B cell (primary cell): Measurements from ENCODE around the gene EDARADD. TPM values are rescaled to one million over a fixed set of nuclear protein-coding genes. Genes with fewer than 3 reads are reported as not detected.
"Not testable (repeated sequence)": the region's sequence is repeated elsewhere in the genome, so short reads cannot be mapped to it uniquely, and the experiment has no call there.

Experiments
- ATAC-seq: fragments of 200-7000 bp; cut with Tn5 transposase; one replicate; pipeline ENCODE4 v1.10.0; 2021; ENCODE audit warnings: low read depth, mild to moderate bottlenecking, moderate number of reproducible peaks, moderate library complexity
- CTCF ChIA-PET: fragments of 350-600 bp; sonication (Branson Sonifier 250); formaldehyde crosslinking; loops from one replicate; lab custom pipeline; 2021; ENCODE audit warnings: antibody characterized with exemption, inconsistent platforms; lab: Charles Lee
- POLR2A ChIA-PET: fragments of 350-600 bp; sonication (Branson Sonifier 250); formaldehyde crosslinking; loops from one replicate; lab custom pipeline; 2021; ENCODE audit warnings: antibody characterized with exemption; lab: Charles Lee
- DNase-seq: peaks from one replicate; pipeline ENCODE4 v3.0.0; 2013
- H2AFZ ChIP-seq: 2 replicates; pipeline ENCODE4 v1.6.1; 2012; ENCODE audit warnings: mild to moderate bottlenecking, low read depth, low read length; ENCODE audit not compliant: insufficient read depth, poor library complexity, severe bottlenecking
- H3K27ac ChIP-seq, 2 donors: 1 replicate in 1 of 2; 2 replicates in 1 of 2; pipeline ENCODE4 v1.5.1; 2012 to 2013; ENCODE audit warnings: low read length in 2 of 2, mild to moderate bottlenecking in 2 of 2, moderate library complexity in 1 of 2
- H3K27me3 ChIP-seq, 4 experiments: fragments of 200-600 bp in 1 of 4; sonication (generic) in 1 of 4; replicated peaks in 1 of 4; 1 replicate in 2 of 4; 2 replicates in 2 of 4; pipeline versions ENCODE4 v1.6.1 to v1.7.0; 2013 to 2016; ENCODE audit warnings: low read length in 3 of 4, mild to moderate bottlenecking in 2 of 4, mixed read lengths in 1 of 4, moderate library complexity in 1 of 4; ENCODE audit not compliant: insufficient read depth in 4 of 4, control insufficient read depth in 3 of 4; ENCODE audit errors: control extremely low read depth in 1 of 4
- H3K36me3 ChIP-seq, 2 experiments: replicated peaks in 1 of 2; 1 replicate in 1 of 2; 2 replicates in 1 of 2; pipeline versions ENCODE4 v1.6.1 to v1.7.1; 2013; ENCODE audit warnings: low read length in 1 of 2; ENCODE audit not compliant: insufficient read depth in 2 of 2, control insufficient read depth in 1 of 2; ENCODE audit errors: control extremely low read depth in 1 of 2, extremely low read depth in 1 of 2
- H3K4me1 ChIP-seq, 2 donors: fragments of 200-600 bp in 1 of 2; sonication (generic) in 1 of 2; 1 replicate in 1 of 2; 2 replicates in 1 of 2; pipeline versions ENCODE4 v1.5.1 to v1.6.1; 2013 to 2017; ENCODE audit warnings: low read length in 2 of 2; ENCODE audit not compliant: control insufficient read depth in 2 of 2, insufficient read depth in 2 of 2
- H3K4me2 ChIP-seq: replicated peaks from 2 replicates; pipeline ENCODE3; 2012; ENCODE audit warnings: mild to moderate bottlenecking, low read depth, low read length; ENCODE audit not compliant: poor library complexity, severe bottlenecking
- H3K4me3 ChIP-seq, 5 experiments: fragments of 200-600 bp in 1 of 5; sonication (generic) in 1 of 5; 1 replicate in 3 of 5; 2 replicates in 2 of 5; pipeline versions ENCODE4 v1.5.1 to v1.7.0; 2011 to 2016; ENCODE audit warnings: low read length in 4 of 5, mild to moderate bottlenecking in 4 of 5, low read depth in 2 of 5, control low read depth in 1 of 5, moderate library complexity in 1 of 5; ENCODE audit not compliant: insufficient read depth in 1 of 5; ENCODE audit errors: control extremely low read depth in 1 of 5, extremely low read depth in 1 of 5
- H3K79me2 ChIP-seq: fragments of 200-600 bp; sonication (generic); one replicate; pipeline ENCODE4 v1.6.0; 2016; ENCODE audit warnings: low read length; ENCODE audit not compliant: control insufficient read depth, insufficient read depth
- H3K9ac ChIP-seq: fragments of 200-600 bp; sonication (generic); 2 replicates; pipeline ENCODE4 v1.6.1; 2017; ENCODE audit warnings: mild to moderate bottlenecking, low read length, moderate library complexity
- H3K9me3 ChIP-seq, 3 donors: one replicate each; pipeline versions ENCODE4 v1.6.1 to v1.7.1; 2013; ENCODE audit warnings: low read length in 2 of 3; ENCODE audit not compliant: control insufficient read depth in 2 of 3, insufficient read depth in 1 of 3; ENCODE audit errors: control extremely low read depth in 1 of 3
- H4K20me1 ChIP-seq: 2 replicates; pipeline ENCODE4 v1.6.0; 2012; ENCODE audit warnings: mild to moderate bottlenecking, low read length; ENCODE audit not compliant: insufficient read depth, control insufficient read depth, poor library complexity, severe bottlenecking
- H3K27ac Mint-ChIP-seq: one replicate; pipeline ENCODE4 v1.8.0; 2021; ENCODE audit warnings: mixed read lengths
- H3K27me3 Mint-ChIP-seq: one replicate; pipeline ENCODE4 v1.8.0; 2021; ENCODE audit warnings: mixed read lengths
- H3K4me1 Mint-ChIP-seq: one replicate; pipeline ENCODE4 v1.8.0; 2021; ENCODE audit warnings: mixed read lengths
- H3K4me3 Mint-ChIP-seq: one replicate; pipeline ENCODE4 v1.8.0; 2021; ENCODE audit warnings: mixed read lengths
- H3K9me3 Mint-ChIP-seq: one replicate; pipeline ENCODE4 v1.8.0; 2022; ENCODE audit warnings: mixed read lengths; ENCODE audit not compliant: insufficient read depth
- EZH2 ChIP-seq: IDR thresholded peaks from 2 replicates; pipeline ENCODE4 v1.6.1; 2012; ENCODE audit warnings: borderline replicate concordance, low read depth, mild to moderate bottlenecking, moderate library complexity, low read length; ENCODE audit not compliant: insufficient read depth, poor library complexity, severe bottlenecking
- WGBS: methylation state at CpG from one replicate; pipeline ENCODE4 v1.1.5; 2013; ENCODE audit warnings: missing lambda C conversion rate; ENCODE audit not compliant: insufficient coverage; 5-methylcytosine and 5-hydroxymethylcytosine counted together
- intact Hi-C: fragments of 100-400 bp; cut with micrococcal nuclease; formaldehyde crosslinking; loops from one replicate; pipeline ENCODE4 v1.10.0; 2022
- polyA plus RNA-seq: library from polyadenylated mRNA; depleted of rRNA; stranded (reverse); fragments of >200 nt; gene quantifications from 2 replicates; pipeline ENCODE4 v1.2.3, GENCODE V29; 2012
- total RNA-seq, 2 donors: library from RNA; stranded (reverse); fragments of 120-200 nt in 1 of 2; gene quantifications; 1 replicate in 1 of 2; 2 replicates in 1 of 2; pipeline versions ENCODE4 v1.2.3 to v1.2.4, GENCODE V29; 2013 to 2022
- TF ChIP-seq, protein P1 (sequence below): fragments of 200-600 bp; IDR thresholded peaks from one replicate; pipeline ENCODE4 v1.8.0; 2022; ENCODE audit warnings: antibody characterized with exemption, mild to moderate bottlenecking

EDARADD gene
- total and polyA plus RNA-seq, 2 donors (not counting 1 experiment from before 2014, with no cell fraction given), result 0.15 TPM; not detected in 1

GRCh38 chr1:236502579-236502971, 108.5 kb downstream of the EDARADD start:
- Histone ChIP-seq H3K4me1 (peaks cover 9 to 12% of the 10 kb centered on the region in 2 donors), H3K36me3 (no peaks in the 10 kb centered on the region), H3K9ac (no peak overlapping the region), H3K27me3 (peaks cover 0 to under 1% (median 0%) of the 10 kb centered on the region in 4 experiments), H2AFZ (peak overlapping the region; percentile 39), H3K4me3 (no peak overlapping the region), H3K9me3 (no peaks in the 10 kb centered on the region), H4K20me1 (no peaks in the 10 kb centered on the region), H3K79me2 (no peaks in the 10 kb centered on the region), H3K27ac (no peak overlapping the region), H3K4me2 (peak overlapping the region; percentile 47)
- WGBS, result 63% methylated on average over 2 of the region's 2 CpGs
- no peak overlapping the region for H3K4me3 Mint-ChIP-seq
- intact Hi-C loops, result no loop called here
- H3K4me1 Mint-ChIP-seq, result peaks cover 12% of the 10 kb centered on the region
- CTCF ChIA-PET, result no interaction called here
- H3K27me3 Mint-ChIP-seq, result peaks cover 7% of the 10 kb centered on the region
- POLR2A ChIA-PET, result no interaction called here
- ATAC-seq (no peak), DNase-seq (no peak)
- no peak overlapping the region for H3K27ac Mint-ChIP-seq
- TF ChIP-seq EZH2, result no peak
- TF ChIP-seq, protein P1, sequence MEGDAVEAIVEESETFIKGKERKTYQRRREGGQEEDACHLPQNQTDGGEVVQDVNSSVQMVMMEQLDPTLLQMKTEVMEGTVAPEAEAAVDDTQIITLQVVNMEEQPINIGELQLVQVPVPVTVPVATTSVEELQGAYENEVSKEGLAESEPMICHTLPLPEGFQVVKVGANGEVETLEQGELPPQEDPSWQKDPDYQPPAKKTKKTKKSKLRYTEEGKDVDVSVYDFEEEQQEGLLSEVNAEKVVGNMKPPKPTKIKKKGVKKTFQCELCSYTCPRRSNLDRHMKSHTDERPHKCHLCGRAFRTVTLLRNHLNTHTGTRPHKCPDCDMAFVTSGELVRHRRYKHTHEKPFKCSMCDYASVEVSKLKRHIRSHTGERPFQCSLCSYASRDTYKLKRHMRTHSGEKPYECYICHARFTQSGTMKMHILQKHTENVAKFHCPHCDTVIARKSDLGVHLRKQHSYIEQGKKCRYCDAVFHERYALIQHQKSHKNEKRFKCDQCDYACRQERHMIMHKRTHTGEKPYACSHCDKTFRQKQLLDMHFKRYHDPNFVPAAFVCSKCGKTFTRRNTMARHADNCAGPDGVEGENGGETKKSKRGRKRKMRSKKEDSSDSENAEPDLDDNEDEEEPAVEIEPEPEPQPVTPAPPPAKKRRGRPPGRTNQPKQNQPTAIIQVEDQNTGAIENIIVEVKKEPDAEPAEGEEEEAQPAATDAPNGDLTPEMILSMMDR, result peak; percentile 30
- H3K9me3 Mint-ChIP-seq, result no peaks in the 10 kb centered on the region

GRCh38 chr1:236502972-236503639, 109.0 kb downstream of the EDARADD start:
- ChIA-PET POLR2A (no interaction called here), CTCF (interaction anchor here (0.8 to 0.9 kb wide), 2 partner anchors 11 to 398 kb away, joined by 3 to 4 read pairs; no protein-coding TSS in a partner anchor)
- Histone ChIP-seq H2AFZ (peak overlapping the region; percentile 39), H3K4me3 (no peak overlapping the region), H3K9me3 (no peaks in the 10 kb centered on the region), H3K4me1 (peaks cover 9 to 12% of the 10 kb centered on the region in 2 donors), H3K27ac (no peak overlapping the region), H4K20me1 (no peaks in the 10 kb centered on the region), H3K27me3 (no peaks in the 10 kb centered on the region), H3K4me2 (peak overlapping the region; percentile 47), H3K36me3 (no peaks in the 10 kb centered on the region), H3K9ac (no peak overlapping the region), H3K79me2 (no peaks in the 10 kb centered on the region)
- DNase-seq, result peak; percentile 21
- intact Hi-C loops, result no loop called here
- Mint-ChIP-seq H3K4me1 (peaks cover 12% of the 10 kb centered on the region), H3K27ac (no peak overlapping the region), H3K4me3 (no peak overlapping the region), H3K27me3 (peaks cover 4% of the 10 kb centered on the region), H3K9me3 (no peaks in the 10 kb centered on the region)
- 40% methylated on average over 12 of the region's 15 CpGs for WGBS
- no peak for ATAC-seq
- TF ChIP-seq, protein P1, result peak; percentile 8
- TF ChIP-seq EZH2, result no peak

- peaks cover 21% of the 10 kb centered on the region for H3K4me1 Mint-ChIP-seq
- H3K9me3 ChIP-seq, H2AFZ ChIP-seq, H3K27me3 Mint-ChIP-seq, H3K9me3 Mint-ChIP-seq, H3K27me3 ChIP-seq, H4K20me1 ChIP-seq, H3K4me2 ChIP-seq, H3K9ac ChIP-seq, H3K27ac Mint-ChIP-seq, H3K36me3 ChIP-seq, DNase-seq, POLR2A ChIA-PET, H3K27ac ChIP-seq, H3K4me3 Mint-ChIP-seq, intact Hi-C loops, ATAC-seq, H3K79me2 ChIP-seq, H3K4me3 ChIP-seq: not testable (repeated sequence)
- CTCF ChIA-PET, result interaction anchor here (0.9 kb wide), 1 partner anchor 399 kb away, joined by 3 read pairs; no protein-coding TSS in a partner anchor
- WGBS, result no CpG with 5 or more reads among the region's 3 CpGs
- peaks cover 9 to 12% of the 10 kb centered on the region in 2 donors for H3K4me1 ChIP-seq
These were observed 110.3 kb downstream of the EDARADD start for GRCh38 chr1:236504338-236504737.
